Naive thymus-derived CD8-positive, alpha-beta T cell (primary cell): ENCODE measurements around the gene TMPRSS6. TPM values are rescaled to one million over a fixed set of nuclear protein-coding genes. Genes with fewer than 3 reads are reported as not detected.
A peak's percentile ranks its signal among the peaks of the same experiment; 100 is the strongest.

Experiments used
- ATAC-seq, 2 donors: fragments of 150-1000 bp; cut with Tn5 transposase in 1 of 2; sonication (Bioruptor Pico), chemical (Tn5 transposase) in 1 of 2; 1 replicate in 1 of 2; 2 replicates in 1 of 2; pipeline ENCODE4 v1.10.0; 2021; ENCODE audit warnings: mild to moderate bottlenecking in 2 of 2, moderate library complexity in 2 of 2
- POLR2A ChIA-PET: fragments of 350-600 bp; sonication (Branson Sonifier 250); formaldehyde crosslinking; loops from one replicate; lab custom pipeline; 2021; ENCODE audit warnings: antibody characterized with exemption; lab: Charles Lee
- DNase-seq, 10 donors: peaks; one replicate each; pipeline versions ENCODE4 v3.0.0 to v3.0.0-alpha.2; 2020 to 2022
- H3K27ac Mint-ChIP-seq, 10 donors: one replicate each; pipeline ENCODE4 v1.8.0; 2020 to 2022; ENCODE audit warnings: mild to moderate bottlenecking in 10 of 10, mixed read lengths in 10 of 10, moderate library complexity in 4 of 10, inconsistent platforms in 1 of 10
- H3K27me3 Mint-ChIP-seq, 5 donors: one replicate each; pipeline ENCODE4 v1.8.0; 2021 to 2022; ENCODE audit warnings: mixed read lengths in 5 of 5
- H3K36me3 Mint-ChIP-seq, 3 donors: one replicate each; pipeline ENCODE4 v1.8.0; 2020 to 2022; ENCODE audit warnings: mixed read lengths in 3 of 3, mild to moderate bottlenecking in 2 of 3, inconsistent platforms in 1 of 3
- H3K4me1 Mint-ChIP-seq, 4 donors: one replicate each; pipeline ENCODE4 v1.8.0; 2021 to 2022; ENCODE audit warnings: mixed read lengths in 4 of 4
- H3K4me3 Mint-ChIP-seq, 10 donors: one replicate each; pipeline ENCODE4 v1.8.0; 2020 to 2022; ENCODE audit warnings: mild to moderate bottlenecking in 10 of 10, mixed read lengths in 10 of 10, moderate library complexity in 6 of 10, inconsistent platforms in 1 of 10
- H3K9me3 Mint-ChIP-seq, 9 donors: one replicate each; pipeline ENCODE4 v1.8.0; 2020 to 2022; ENCODE audit warnings: mixed read lengths in 9 of 9, mild to moderate bottlenecking in 3 of 9, inconsistent platforms in 1 of 9, moderate library complexity in 1 of 9
- polyA plus RNA-seq, 3 donors: library from polyadenylated mRNA; unstranded; fragments of 300-500 nt; fragmentation: Illumina TruSeq; gene quantifications; one replicate each; pipeline ENCODE4 v1.2.3, GENCODE V29; 2021
- total RNA-seq, 8 experiments: library from RNA in 2 of 8; stranded (reverse) in 2 of 8; gene quantifications; one replicate each; pipeline ENCODE4 v1.2.3 and lab custom pipeline; 2021 to 2026

Gene TMPRSS6
- total and polyA plus RNA-seq, 5 experiments from 2014 or later: 0.05 to 0.36 (median 0.09) TPM

DNA sequence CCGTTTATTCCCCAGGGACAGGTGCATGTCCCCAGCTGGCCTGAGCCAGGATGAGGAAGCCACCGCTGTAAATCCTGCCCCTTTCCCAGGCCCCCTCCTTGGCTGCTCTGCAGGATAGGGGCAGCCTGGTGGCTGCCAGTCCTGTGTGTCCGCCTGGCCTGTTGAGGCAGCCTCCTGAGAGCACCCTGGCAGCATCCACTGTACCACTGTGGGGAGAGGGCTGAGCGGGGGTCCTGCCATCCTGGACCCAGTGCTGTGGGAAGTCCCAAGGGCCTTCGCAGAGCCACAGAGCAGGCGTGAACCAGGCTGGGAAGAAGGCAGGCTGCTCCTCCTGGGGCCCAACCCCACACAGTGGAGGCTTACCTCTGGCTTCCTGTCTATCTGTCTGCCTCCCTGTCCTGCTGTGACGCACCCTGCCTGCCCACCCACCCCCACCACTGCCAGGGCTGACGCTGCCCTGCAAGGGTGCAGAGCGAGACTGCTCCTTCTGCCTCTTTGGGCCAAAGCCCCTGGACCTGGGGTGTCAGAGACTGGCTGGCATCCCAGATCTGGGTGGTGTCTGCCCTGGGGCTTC, 49.5 kb downstream of the TMPRSS6 start:
- peak overlapping the region in 1 of 10 donors; percentile 15 for H3K27ac Mint-ChIP-seq
- DNase-seq (no peak), ATAC-seq (peak; percentile 34 to 51)
- H3K27me3 Mint-ChIP-seq: no peaks in the 10 kb centered on the region
- H3K4me3 Mint-ChIP-seq: no peak overlapping the region
- H3K9me3 Mint-ChIP-seq: no peaks in the 10 kb centered on the region
- H3K4me1 Mint-ChIP-seq: peaks cover 6 to 27% (median 13%) of the 10 kb centered on the region in 4 donors
- POLR2A ChIA-PET: no interaction called here
- H3K36me3 Mint-ChIP-seq: peaks cover 0 to 26% (median 4%) of the 10 kb centered on the region in 3 donors

DNA sequence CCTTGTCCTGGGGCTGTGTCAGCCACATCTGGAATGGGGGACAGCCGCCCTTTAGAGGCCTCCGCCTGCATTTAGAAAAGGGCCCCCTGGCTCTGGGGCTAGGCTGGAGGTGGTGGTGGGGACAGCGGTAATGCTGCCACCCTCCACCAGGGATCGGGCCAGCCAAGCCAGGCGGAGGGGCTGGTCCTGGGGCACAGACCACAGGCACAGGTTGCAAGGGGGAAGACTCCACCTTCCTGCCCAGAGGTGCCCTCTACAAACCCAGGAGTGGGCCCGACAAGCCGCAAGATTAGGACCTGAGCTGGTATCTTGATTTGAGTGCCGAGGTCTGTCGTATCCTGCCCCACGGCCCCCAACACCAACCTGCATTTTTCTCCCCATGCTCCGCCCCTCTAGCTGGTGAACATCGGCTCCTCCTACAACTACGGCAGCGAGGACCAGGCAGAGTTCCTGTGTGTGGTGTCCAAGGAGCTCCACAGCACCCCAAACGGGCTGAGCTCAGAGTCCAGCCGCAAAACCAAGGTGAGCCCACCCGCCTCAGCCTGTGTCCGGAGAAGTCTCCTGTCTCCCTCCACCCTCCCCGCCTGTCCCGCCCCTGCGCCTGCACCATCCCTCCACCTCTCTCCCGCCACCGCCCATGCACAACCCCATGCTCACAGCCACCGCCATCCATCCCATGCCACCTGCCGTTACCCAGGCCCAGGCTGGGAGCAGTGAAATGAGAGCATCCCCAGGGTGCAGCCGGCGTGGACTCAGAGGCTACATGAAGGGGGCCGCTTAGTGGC, 50.4 kb downstream of the TMPRSS6 start:
- ATAC-seq (no peak), DNase-seq (no peak)
- Mint-ChIP-seq H3K27ac (peak overlapping the region in 1 of 10 donors; percentile 4), H3K36me3 (peaks cover 0 to 27% (median 4%) of the 10 kb centered on the region in 3 donors), H3K4me1 (peaks cover 3 to 22% (median 10%) of the 10 kb centered on the region in 4 donors), H3K4me3 (no peak overlapping the region), H3K27me3 (no peaks in the 10 kb centered on the region), H3K9me3 (no peaks in the 10 kb centered on the region)
- POLR2A ChIA-PET: no interaction called here

DNA sequence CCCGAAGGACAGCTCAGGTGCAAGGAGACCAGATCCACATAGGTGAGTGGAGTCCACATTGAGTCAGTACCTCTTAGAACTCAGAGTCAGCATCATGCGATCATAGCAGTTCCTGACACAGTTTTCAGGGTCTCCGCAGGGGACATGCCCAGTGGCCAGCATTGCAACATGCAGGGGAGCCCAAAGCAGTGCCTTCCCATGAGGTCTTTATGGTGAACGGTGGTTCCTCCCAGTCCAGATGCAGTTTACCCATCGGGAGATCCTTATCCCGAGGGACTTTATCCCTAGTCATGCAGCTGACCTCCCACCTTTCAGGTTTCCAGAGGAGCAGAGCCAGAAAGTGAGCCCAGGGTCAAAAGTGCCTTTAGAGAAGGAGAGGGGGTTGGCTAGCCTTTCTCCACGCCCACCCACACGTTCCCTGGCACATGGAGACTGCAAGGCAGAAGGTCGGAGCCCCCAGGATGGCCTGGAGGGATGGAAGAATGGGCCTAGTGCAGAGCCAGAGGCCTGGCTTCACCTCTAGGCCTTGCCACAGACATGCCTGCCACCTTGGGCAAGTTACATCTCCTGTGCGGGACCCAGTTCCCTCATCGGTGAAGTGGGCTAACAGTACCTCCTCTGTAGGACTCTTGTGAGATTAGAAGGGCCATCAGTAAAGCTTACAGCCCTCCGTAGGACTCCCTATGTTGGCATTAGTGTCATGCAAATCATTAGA, 51.6 kb downstream of the TMPRSS6 start:
- Mint-ChIP-seq H3K4me1 (peaks cover 3 to 11% (median 7%) of the 10 kb centered on the region in 4 donors), H3K27ac (peak overlapping the region in 1 of 10 donors; percentile 24), H3K4me3 (no peak overlapping the region), H3K9me3 (no peaks in the 10 kb centered on the region), H3K27me3 (no peaks in the 10 kb centered on the region), H3K36me3 (peaks cover 0 to 27% (median 4%) of the 10 kb centered on the region in 3 donors)
- DNase-seq: no peak
- no peak for ATAC-seq
- POLR2A ChIA-PET: no interaction called here

DNA sequence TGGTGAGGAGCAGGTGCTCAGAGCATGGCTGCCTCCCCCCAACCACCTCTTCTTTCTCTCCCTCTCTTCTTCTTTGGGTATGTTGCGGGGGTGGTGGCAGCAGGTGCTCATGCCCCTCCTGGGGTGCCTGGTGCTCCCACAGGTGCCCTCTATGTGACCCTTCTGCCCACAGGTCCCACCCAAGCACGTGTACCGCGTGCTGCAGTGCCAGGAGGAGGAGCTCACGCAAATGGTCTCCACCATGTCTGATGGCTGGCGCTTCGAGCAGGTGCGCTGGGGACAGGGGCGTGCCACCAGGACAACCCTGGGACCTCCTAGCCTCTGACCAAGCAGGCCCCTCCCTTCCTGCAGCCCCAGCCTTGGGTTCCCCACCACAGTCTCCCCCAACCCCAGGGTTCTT, 52.3 kb downstream of the TMPRSS6 start:
- H3K27me3 Mint-ChIP-seq: no peaks in the 10 kb centered on the region
- no peak overlapping the region for H3K4me3 Mint-ChIP-seq
- POLR2A ChIA-PET: no interaction called here
- peak overlapping the region in 2 of 10 donors; percentile 19 to 57 for H3K27ac Mint-ChIP-seq
- H3K9me3 Mint-ChIP-seq: no peaks in the 10 kb centered on the region
- no peak for DNase-seq
- H3K4me1 Mint-ChIP-seq: peaks cover 5 to 14% (median 11%) of the 10 kb centered on the region in 4 donors
- ATAC-seq: no peak
- peaks cover 0 to 27% (median 4%) of the 10 kb centered on the region in 3 donors for H3K36me3 Mint-ChIP-seq

DNA sequence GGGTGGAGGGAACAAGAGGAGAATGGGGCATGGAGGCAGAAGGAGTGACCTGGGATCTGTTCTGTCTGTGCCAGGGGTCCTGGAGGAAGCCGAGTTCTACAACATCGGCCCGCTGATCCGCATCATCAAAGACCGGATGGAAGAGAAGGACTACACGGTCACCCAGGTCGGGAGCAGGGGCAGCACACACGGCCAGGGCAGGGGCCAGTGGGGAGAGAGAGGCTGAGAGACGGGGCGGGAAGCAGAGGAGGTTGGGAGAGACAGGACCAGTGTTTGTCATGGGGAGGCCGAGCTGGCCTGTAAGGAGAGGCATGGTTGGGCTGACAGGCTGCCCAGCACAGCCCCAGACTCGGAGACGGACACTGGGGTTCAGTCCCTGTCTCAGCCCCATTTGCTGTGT, 53.3 kb downstream of the TMPRSS6 start:
- Mint-ChIP-seq H3K9me3 (no peaks in the 10 kb centered on the region), H3K27ac (peak overlapping the region in 2 of 10 donors; percentile 49 to 61), H3K4me3 (no peak overlapping the region), H3K36me3 (peaks cover 0 to 27% (median 4%) of the 10 kb centered on the region in 3 donors), H3K4me1 (peaks cover 5 to 17% (median 13%) of the 10 kb centered on the region in 4 donors), H3K27me3 (no peaks in the 10 kb centered on the region)
- DNase-seq (no peak), ATAC-seq (no peak)
- POLR2A ChIA-PET: no interaction called here

DNA sequence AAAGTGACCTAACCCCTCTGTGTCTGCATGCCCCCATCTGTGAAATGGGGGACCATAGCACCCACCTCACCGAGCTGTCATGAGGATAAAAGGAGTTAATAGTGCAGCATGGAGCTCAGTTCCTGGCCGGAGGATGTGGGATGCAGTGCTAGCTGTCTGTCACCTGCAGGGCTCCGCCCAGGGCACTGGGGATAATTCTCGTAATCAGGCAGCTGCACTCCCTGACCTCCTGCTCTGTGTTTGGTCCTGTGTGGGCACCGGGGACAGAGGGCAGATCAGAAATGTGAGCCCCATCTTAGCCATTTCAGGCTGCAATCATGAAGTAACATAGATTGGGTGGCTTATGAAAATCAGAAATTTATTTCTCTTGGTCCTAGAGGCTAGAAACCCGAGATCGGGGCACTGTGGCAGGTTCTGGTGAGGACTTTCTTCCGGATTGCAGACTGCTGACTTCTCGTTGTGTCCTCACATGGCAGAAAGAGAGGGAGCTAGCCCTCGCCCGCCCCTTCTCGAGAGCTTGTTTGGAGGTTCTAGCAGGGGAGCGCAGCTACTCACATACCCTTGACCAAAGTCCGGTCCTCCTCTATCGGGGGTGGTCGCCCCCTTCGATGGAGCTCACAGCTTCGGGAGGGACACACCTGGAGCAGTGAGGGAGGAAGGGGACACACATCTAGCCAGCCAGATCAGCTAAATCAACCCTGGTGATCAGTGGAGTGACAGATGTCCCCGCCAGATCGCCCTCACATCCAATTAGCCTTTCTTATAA, 54.7 kb downstream of the TMPRSS6 start:
- POLR2A ChIA-PET: no interaction called here
- H3K9me3 Mint-ChIP-seq: no peaks in the 10 kb centered on the region
- H3K4me1 Mint-ChIP-seq: peaks cover 5 to 18% (median 10%) of the 10 kb centered on the region in 4 donors
- peak overlapping the region in 2 of 10 donors; percentile 10 to 75 for H3K27ac Mint-ChIP-seq
- H3K27me3 Mint-ChIP-seq: no peaks in the 10 kb centered on the region
- ATAC-seq (no peak), DNase-seq (no peak)
- peaks cover 0 to 24% (median 4%) of the 10 kb centered on the region in 3 donors for H3K36me3 Mint-ChIP-seq
- no peak overlapping the region for H3K4me3 Mint-ChIP-seq

DNA sequence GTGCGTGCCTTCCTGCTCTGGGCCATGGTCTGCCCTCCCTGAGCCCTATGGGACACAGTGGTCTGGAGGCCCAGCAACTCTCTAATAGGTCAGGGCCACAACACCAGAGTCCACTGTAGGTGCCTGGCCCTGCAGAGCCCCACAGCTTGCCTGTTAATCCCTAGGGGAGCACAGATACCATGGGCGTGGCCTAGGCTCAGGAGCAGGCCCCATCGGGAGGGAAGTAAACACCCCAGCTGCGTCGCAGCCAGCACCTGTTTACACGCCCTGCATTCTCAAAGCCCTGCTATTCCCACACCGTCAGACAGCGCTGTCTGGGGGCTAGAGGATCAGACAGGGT, 55.5 kb downstream of the TMPRSS6 start:
- DNase-seq: no peak
- Mint-ChIP-seq H3K36me3 (peaks cover 0 to 23% (median 4%) of the 10 kb centered on the region in 3 donors), H3K27me3 (no peaks in the 10 kb centered on the region), H3K27ac (peak overlapping the region in 3 of 10 donors; percentile 52 to 88 (median 70)), H3K4me3 (peak overlapping the region in 6 of 10 donors; percentile 17 to 65 (median 37)), H3K9me3 (no peaks in the 10 kb centered on the region), H3K4me1 (peaks cover 5 to 18% (median 10%) of the 10 kb centered on the region in 4 donors)
- ATAC-seq: no peak
- POLR2A ChIA-PET: no interaction called here

DNA sequence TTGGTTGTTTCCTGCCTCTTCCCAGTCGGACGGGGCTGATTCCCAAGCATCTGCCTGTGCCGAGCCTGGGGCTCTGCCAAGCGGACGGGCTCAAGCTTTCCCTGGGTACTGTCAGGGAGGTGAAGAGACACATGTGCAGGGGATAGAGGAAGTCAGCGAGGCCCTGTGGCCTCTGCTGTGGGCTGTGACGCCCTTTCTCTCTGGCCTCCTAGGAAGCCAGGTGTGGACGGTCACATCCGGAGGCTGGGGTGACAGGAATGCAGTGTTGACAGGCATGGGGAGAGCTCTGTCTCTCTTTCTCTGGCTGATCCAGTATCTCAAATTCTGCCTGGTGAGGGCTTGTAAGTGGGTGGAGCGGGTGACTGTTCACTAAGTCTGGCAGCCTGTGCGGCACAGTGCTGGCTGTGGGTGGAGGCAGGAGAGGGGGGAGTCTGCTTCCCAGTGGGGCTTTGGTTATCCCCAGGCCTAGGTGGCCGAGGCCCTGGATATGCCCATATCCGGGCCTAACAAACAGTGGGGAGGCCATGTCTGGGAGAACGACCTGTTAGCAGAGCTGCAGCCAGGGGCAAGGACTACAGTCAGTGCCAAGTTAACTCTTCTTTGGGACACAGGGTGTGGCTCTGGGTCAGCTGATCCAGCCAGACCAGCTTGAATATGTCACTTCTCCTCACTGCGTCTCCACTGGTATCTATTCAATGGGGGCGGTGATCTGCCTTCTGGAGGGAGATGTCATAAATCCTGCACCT, 56.0 kb downstream of the TMPRSS6 start:
- no peak for DNase-seq
- no peak for ATAC-seq
- Mint-ChIP-seq H3K4me1 (peaks cover 5 to 18% (median 10%) of the 10 kb centered on the region in 4 donors), H3K27ac (peak overlapping the region in 7 of 10 donors; percentile 14 to 88 (median 62)), H3K9me3 (no peaks in the 10 kb centered on the region), H3K36me3 (peaks cover 0 to 21% (median 4%) of the 10 kb centered on the region in 3 donors), H3K27me3 (no peaks in the 10 kb centered on the region), H3K4me3 (peak overlapping the region in 9 of 10 donors; percentile 3 to 91 (median 79))
- POLR2A ChIA-PET: no interaction called here

DNA sequence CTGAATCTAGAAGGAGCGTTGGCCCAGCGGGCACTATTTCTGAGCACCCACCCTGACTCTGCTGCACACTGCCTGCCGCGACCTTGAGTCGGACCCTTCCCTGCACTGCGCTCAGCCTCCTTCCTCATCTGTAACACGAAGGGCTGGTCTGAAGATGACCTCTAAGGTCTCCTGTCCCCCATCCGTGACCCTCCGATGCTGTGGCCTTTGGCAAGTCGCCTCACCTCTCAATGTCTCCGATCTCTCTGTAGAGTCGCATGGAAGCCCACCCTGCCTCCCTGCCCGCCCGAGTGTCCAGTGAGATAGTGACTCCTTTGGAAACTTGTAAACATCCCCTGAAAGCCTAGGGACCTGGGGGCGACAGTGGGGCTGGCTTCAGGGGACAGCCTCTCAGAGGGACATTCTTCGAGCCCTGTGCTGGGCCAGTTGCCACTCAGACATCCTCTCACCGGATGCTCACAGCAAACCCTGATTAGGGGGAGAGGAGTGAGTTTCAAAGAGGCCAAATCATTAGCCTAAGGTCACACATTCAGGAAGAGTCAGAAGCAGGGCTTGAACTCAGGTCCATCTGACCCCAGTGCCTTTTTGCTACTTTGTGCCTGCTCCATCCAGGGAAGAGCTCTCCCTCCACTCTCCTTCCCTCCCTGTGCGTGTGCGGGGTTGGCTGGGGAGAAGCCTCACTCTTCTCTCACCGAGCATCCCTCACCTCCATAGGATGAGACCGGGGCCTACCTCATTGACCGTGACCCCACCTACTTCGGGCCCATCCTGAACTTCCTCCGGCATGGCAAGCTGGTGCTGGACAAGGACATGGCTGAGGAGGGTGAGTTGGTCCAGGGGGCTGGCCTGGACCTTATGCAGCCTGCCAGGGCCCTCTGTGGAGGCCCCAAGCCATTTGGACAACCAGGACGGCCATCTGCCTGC, 56.9 kb downstream of the TMPRSS6 start:
- ATAC-seq (no peak), DNase-seq (no peak)
- H3K27ac Mint-ChIP-seq: peak overlapping the region in 9 of 10 donors; percentile 61 to 90 (median 80)
- no peaks in the 10 kb centered on the region for H3K9me3 Mint-ChIP-seq
- POLR2A ChIA-PET: interaction anchor here (0.8 to 1.2 kb wide), 2 partner anchors 147 to 277 kb away, joined by 3 to 7 read pairs; partner anchors contain the start of gene IFT27
- peak overlapping the region; percentile 74 to 91 (median 84) for H3K4me3 Mint-ChIP-seq
- peaks cover 0 to 19% (median 4%) of the 10 kb centered on the region in 3 donors for H3K36me3 Mint-ChIP-seq
- H3K27me3 Mint-ChIP-seq: no peaks in the 10 kb centered on the region
- H3K4me1 Mint-ChIP-seq: peaks cover 5 to 18% (median 10%) of the 10 kb centered on the region in 4 donors

DNA sequence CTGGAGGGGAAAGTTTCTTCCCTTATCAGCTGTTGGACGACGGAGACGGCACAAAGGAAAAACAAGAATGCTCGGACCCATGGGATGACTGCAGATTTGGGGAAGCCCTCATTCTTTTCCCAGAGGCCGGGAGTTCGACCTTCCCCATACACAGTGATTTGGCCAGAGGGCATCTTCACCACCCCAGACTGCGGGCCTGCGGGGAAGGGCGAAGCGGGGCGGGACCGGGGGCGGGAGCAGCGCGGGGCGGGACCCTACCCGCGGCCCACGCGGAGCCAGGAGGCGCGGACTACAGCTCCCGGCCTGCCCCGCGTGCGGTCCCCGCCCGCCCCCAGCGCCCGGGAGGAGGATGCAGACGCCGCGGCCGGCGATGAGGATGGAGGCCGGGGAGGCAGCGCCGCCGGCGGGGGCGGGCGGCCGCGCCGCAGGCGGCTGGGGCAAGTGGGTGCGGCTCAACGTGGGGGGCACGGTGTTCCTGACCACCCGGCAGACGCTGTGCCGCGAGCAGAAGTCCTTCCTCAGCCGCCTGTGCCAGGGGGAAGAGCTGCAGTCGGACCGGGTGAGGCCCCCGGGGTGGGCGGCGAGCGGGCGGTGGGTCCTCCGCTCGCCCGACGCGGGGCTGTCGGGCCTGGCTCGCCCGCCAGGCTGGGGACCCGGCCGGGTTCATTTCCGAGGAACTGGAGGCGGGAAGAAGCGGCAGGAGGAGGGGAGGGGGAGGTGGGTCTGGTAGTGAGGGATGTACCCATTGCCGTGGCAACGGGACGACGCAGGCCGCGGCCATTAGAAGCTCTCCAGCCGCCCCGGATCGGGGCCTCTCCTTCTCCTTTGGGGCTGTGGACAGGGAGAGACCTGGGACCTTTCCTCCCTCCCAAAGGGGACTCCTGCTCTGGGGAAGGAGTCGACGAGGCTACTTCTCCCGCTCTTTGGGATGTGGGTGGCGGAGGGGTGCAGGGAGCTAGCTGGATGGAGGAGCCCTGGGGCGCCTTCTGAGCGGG, 57.8 kb downstream of the TMPRSS6 start, which contains the start of gene KCTD17:
TSS of gene KCTD17 (plus strand) at position 352 of the 995 bp plus-strand sequence. CDS start at position 371, 19 bp downstream.
- H3K27me3 Mint-ChIP-seq: no peaks in the 10 kb centered on the region

More for the DNA sequence above, 57.8 kb downstream of the TMPRSS6 start, which contains the start of gene KCTD17:
- POLR2A ChIA-PET: interaction anchor here (0.8 to 1.2 kb wide), 5 partner anchors 74 to 276 kb away, joined by 3 to 7 read pairs (median 3); partner anchors contain the start of genes IFT27 and IL2RB
- peaks cover 0 to 16% (median 4%) of the 10 kb centered on the region in 3 donors for H3K36me3 Mint-ChIP-seq
- H3K27ac Mint-ChIP-seq: peak within 1 kb of the TSS in 9 of 10 donors; percentile 61 to 90 (median 80)
- peak; percentile 99 to 100 for ATAC-seq
- H3K4me1 Mint-ChIP-seq: peaks cover 4 to 18% (median 10%) of the 10 kb centered on the region in 4 donors
- peak within 1 kb of the TSS; percentile 74 to 91 (median 84) for H3K4me3 Mint-ChIP-seq
- no peaks in the 10 kb centered on the region for H3K9me3 Mint-ChIP-seq
- peak; percentile 57 to 82 (median 68) for DNase-seq
